Activated CD8-positive, alpha-beta T cell treated with anti-CD3 and anti-CD28 coated beads for 36 hours (primary cell): Measurements from ENCODE around the gene EPS15. TPM values are rescaled to one million over a fixed set of nuclear protein-coding genes. Genes with fewer than 3 reads are reported as not detected.
A peak's percentile ranks its signal among the peaks of the same experiment; 100 is the strongest.

ENCODE experiments used
- ATAC-seq: fragments of 200-7000 bp; cut with Tn5 transposase; one replicate; pipeline ENCODE4 v1.10.0; 2021; ENCODE audit warnings: mild to moderate bottlenecking, moderate library complexity
- CTCF ChIA-PET: fragments of 350-600 bp; sonication (Branson Sonifier 250); formaldehyde crosslinking; loops from one replicate; lab custom pipeline; 2021; ENCODE audit warnings: antibody characterized with exemption; lab: Charles Lee
- POLR2A ChIA-PET: fragments of 350-600 bp; sonication (Branson Sonifier 250); formaldehyde crosslinking; loops from one replicate; lab custom pipeline; 2021; ENCODE audit warnings: antibody characterized with exemption; lab: Charles Lee
- DNase-seq: peaks from one replicate; pipeline ENCODE4 v3.0.0-alpha.2; 2020
- H3K27ac Mint-ChIP-seq: one replicate; pipeline ENCODE4 v1.8.0; 2021; ENCODE audit warnings: mild to moderate bottlenecking, mixed read lengths
- H3K27me3 Mint-ChIP-seq: one replicate; pipeline ENCODE4 v1.8.0; 2021; ENCODE audit warnings: mixed read lengths
- H3K36me3 Mint-ChIP-seq: one replicate; pipeline ENCODE4 v1.8.0; 2021; ENCODE audit warnings: low read depth, mixed read lengths
- H3K4me1 Mint-ChIP-seq: one replicate; pipeline ENCODE4 v1.8.0; 2021; ENCODE audit warnings: low read depth, mixed read lengths
- H3K4me3 Mint-ChIP-seq: one replicate; pipeline ENCODE4 v1.8.0; 2021; ENCODE audit warnings: mild to moderate bottlenecking, moderate library complexity, mixed read lengths
- H3K9me3 Mint-ChIP-seq: one replicate; pipeline ENCODE4 v1.8.0; 2021; ENCODE audit warnings: mixed read lengths
- intact Hi-C: fragments of 100-400 bp; cut with micrococcal nuclease; formaldehyde crosslinking; loops from one replicate; pipeline ENCODE4 v1.10.0; 2022
- total RNA-seq, 2 experiments: library from RNA; stranded (reverse); gene quantifications; one replicate each; pipeline ENCODE4 v1.2.3, GENCODE V29; 2021
- TF ChIP-seq, protein P1 (sequence below): fragments of 200-600 bp; IDR thresholded peaks from one replicate; pipeline ENCODE4 v1.8.0; 2022; ENCODE audit warnings: antibody characterized with exemption, mild to moderate bottlenecking

The EPS15 gene
- 10 to 100 TPM; 56.6 to 63.6 TPM for total RNA-seq

DNA sequence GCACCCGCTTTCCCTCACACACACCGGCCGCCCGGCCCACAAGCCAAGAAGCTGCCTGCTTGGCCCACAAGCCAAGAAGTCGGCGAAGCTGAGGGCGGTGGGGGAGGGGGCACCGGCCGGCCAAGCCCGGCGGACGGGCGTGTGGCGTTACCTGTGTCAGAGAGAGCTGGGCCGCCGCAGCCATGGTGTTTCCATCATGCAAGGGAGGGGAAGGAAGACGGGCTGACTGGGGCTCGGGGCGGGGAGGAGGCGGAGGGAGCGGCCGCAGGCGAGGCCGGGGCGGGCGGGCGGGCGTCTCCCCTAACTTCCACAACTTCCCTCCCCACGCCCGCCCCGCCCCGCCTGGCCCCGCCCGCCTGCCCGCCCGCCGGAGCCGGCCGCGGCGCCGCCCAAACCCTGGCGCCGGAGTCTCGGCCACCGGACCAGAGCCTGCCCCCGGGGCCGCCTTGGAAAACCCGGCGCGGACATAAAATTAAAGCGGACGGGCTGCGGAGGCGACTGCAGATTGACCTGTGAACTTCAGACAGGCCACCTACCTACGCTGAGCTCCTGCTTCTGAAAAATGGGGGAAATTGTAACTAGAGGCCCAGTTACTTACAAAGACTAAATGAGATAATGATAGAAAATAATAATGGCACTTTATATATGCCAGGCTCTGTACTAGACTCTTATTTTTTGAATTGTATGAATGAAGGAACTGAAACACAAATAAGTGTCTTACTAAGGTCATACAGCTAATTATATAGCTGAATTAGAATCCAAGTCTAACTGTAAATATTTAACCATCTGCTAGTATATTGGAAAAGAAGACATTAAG is at the start of gene EPS15:
TSS of gene EPS15 (minus strand) at position 219 of the 817 bp plus-strand sequence. CDS start at position 184, 35 bp downstream.
- Mint-ChIP-seq H3K27ac (peak within 1 kb of the TSS; percentile 89), H3K9me3 (no peaks in the 10 kb centered on the region), H3K4me1 (peaks cover 47% of the 10 kb centered on the region), H3K27me3 (no peaks in the 10 kb centered on the region), H3K36me3 (peaks cover 3% of the 10 kb centered on the region), H3K4me3 (peak within 1 kb of the TSS; percentile 89)
- ATAC-seq (peak; percentile 85), DNase-seq (peak; percentile 88)
- TF ChIP-seq, protein P1, sequence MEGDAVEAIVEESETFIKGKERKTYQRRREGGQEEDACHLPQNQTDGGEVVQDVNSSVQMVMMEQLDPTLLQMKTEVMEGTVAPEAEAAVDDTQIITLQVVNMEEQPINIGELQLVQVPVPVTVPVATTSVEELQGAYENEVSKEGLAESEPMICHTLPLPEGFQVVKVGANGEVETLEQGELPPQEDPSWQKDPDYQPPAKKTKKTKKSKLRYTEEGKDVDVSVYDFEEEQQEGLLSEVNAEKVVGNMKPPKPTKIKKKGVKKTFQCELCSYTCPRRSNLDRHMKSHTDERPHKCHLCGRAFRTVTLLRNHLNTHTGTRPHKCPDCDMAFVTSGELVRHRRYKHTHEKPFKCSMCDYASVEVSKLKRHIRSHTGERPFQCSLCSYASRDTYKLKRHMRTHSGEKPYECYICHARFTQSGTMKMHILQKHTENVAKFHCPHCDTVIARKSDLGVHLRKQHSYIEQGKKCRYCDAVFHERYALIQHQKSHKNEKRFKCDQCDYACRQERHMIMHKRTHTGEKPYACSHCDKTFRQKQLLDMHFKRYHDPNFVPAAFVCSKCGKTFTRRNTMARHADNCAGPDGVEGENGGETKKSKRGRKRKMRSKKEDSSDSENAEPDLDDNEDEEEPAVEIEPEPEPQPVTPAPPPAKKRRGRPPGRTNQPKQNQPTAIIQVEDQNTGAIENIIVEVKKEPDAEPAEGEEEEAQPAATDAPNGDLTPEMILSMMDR = no peak
- POLR2A ChIA-PET = interaction anchor here (0.7 to 4.3 kb wide), 11 partner anchors 10 to 105 kb away, joined by 3 to 28 read pairs (median 3); no protein-coding TSS in a partner anchor
- intact Hi-C loops = no loop called here
- CTCF ChIA-PET = interaction anchor here (0.6 to 1.4 kb wide), 6 partner anchors 16 to 222 kb away, joined by 3 to 7 read pairs (median 3); no protein-coding TSS in a partner anchor

DNA sequence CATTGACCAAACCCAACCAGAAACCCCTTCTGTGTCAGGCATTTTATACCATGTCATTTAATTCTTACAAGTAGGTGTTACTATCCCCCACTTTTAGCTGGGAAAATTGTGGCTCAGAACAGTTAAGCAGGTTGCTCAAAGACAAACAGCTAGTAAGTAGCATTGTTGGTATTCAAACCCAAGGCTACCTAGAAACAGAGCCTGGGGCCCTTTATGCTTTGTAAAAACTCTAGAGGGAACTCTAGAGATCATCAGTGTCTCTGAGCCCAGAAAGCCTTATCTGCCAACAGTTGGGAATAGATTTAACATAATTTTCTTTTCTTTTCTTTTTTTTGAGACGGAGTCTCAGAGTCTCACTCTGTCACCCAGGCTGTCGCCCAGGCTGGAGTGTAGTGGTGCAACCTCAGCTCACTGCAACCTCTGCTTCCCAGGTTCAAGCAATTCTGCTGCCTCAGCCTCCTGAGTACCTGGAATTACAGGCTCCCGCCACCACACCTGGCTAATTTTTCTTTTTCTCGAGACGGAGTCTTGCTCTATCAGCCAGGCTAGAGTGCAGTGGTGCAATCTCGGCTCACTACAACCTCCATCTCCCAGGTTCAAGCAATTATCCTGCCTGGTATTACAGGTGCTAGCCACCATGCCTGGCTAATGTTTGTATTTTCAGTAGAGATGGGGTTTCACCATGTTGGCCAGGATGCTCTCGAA is 49.3 kb upstream of the EPS15 start:
- Mint-ChIP-seq H3K4me1 (peaks cover 40% of the 10 kb centered on the region), H3K4me3 (no peak overlapping the region), H3K27ac (peak overlapping the region; percentile 90), H3K27me3 (no peaks in the 10 kb centered on the region), H3K9me3 (no peaks in the 10 kb centered on the region), H3K36me3 (no peaks in the 10 kb centered on the region)
- intact Hi-C loops = no loop called here
- TF ChIP-seq, protein P1 = no peak
- ATAC-seq (no peak), DNase-seq (no peak)
- ChIA-PET CTCF (interaction anchor here (0.7 to 1.2 kb wide), 2 partner anchors 12 to 73 kb away, joined by 3 read pairs; no protein-coding TSS in a partner anchor), POLR2A (no interaction called here)

DNA sequence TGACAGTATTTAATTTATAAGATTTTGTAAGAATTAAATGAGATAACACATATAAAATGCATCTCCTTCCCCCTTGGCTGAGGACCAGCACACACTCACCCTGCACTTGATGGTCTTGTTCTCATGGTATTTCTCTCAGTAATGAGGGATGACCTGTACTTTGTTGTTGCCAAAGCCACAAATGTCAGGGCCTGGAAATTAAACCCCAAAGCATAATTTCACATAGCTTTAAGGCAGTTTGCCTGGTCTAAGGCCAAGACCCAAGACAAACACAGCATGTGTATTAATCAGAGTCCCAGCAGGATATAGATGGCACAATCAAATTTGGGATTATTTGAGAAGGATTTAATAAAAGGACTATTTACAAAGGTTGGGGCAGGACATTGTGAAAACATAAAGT is 48.6 kb upstream of the EPS15 start:
- no peak for DNase-seq
- Mint-ChIP-seq H3K4me1 (peaks cover 40% of the 10 kb centered on the region), H3K9me3 (no peaks in the 10 kb centered on the region), H3K36me3 (no peaks in the 10 kb centered on the region), H3K27ac (no peak overlapping the region), H3K4me3 (no peak overlapping the region), H3K27me3 (no peaks in the 10 kb centered on the region)
- ChIA-PET POLR2A (no interaction called here), CTCF (interaction anchor here (0.7 kb wide), 1 partner anchor 12 kb away, joined by 3 read pairs; no protein-coding TSS in a partner anchor)
- intact Hi-C loops = no loop called here
- TF ChIP-seq, protein P1 = no peak
- no peak for ATAC-seq

DNA sequence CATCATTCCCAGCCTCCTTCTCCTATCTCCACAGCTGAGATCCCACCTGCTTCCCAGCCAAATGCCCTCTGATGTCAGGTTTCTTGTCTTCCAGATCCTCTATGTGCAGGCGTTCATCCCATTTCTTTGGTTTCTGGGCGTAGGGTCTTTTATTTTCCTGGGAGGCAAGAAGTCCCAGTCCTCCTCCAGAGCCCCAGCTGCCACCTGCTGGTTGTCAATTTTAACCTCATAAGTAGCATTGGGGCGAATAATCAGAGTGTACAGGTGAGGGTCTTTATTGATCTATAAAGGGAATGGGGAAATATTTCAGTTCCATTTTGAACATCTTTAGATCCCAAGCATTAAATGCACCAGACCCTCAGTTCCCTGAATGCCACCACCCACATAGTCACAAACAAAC is 47.2 kb upstream of the EPS15 start:
- no peaks in the 10 kb centered on the region for H3K9me3 Mint-ChIP-seq
- CTCF ChIA-PET = no interaction called here
- DNase-seq (no peak), ATAC-seq (no peak)
- TF ChIP-seq, protein P1 = no peak
- no peak overlapping the region for H3K4me3 Mint-ChIP-seq
- no peak overlapping the region for H3K27ac Mint-ChIP-seq
- peaks cover 40% of the 10 kb centered on the region for H3K4me1 Mint-ChIP-seq
- intact Hi-C loops = no loop called here
- H3K36me3 Mint-ChIP-seq = no peaks in the 10 kb centered on the region
- POLR2A ChIA-PET = no interaction called here
- H3K27me3 Mint-ChIP-seq = no peaks in the 10 kb centered on the region

DNA sequence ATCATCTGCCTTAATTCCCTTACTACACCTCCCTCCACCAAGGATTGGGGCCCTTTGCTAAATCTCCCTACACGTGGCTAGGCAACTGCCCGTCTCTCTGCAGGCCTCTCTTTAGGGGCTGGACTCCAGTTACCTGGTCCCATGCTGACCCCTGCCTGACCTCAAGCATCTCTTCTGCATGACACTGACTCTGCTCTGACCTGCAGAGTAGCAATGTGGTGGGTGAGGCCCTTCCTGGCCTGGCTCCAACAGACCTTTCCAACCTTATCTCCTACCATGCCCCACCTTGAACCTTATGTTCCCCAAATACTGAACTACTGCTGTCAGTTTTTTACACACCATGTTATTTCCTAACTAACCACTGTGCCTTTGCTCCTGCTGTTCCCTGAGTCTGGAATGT is 45.9 kb upstream of the EPS15 start:
- H3K4me3 Mint-ChIP-seq = no peak overlapping the region
- no peak overlapping the region for H3K27ac Mint-ChIP-seq
- H3K4me1 Mint-ChIP-seq = peaks cover 30% of the 10 kb centered on the region
- H3K9me3 Mint-ChIP-seq = no peaks in the 10 kb centered on the region
- CTCF ChIA-PET = no interaction called here
- intact Hi-C loops = no loop called here
- ATAC-seq (no peak), DNase-seq (no peak)
- no peaks in the 10 kb centered on the region for H3K36me3 Mint-ChIP-seq
- TF ChIP-seq, protein P1 = no peak
- POLR2A ChIA-PET = no interaction called here
- H3K27me3 Mint-ChIP-seq = no peaks in the 10 kb centered on the region
